ENCODE results near the gene UGT1A1.

DNA sequence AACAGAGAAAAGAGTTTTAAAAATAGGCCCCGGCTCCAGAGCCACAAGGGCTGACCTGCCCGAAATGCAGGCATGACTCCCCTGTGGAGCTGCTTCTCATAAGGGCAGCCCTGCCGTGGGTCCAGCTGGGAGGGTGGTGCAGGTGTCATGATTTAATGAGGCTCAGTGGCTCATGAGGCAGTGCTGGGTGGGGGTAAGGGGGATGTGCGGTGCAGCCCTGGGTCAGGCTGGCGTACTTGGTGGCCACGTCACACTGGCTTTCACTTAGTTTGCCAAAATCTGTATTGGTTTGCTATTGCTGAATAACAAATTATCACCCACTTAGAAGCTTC, 60.7 kb downstream of the UGT1A1 start:
- TF ChIP-seq EZH2 (IDR thresholded peaks at IDR 0.05) (no peak), POLR2AphosphoS5 (IDR thresholded peaks at IDR 0.05; ENCODE audit: borderline replicate concordance, low read depth, low read length) (no peak)

All from SK-N-MC (cell line).